Smooth muscle cell of the brain vasculature (primary cell): Measurements from ENCODE around the gene C5.
"Not testable (repeated sequence)": the region's sequence is repeated elsewhere in the genome, so short reads cannot be mapped to it uniquely, and the experiment has no call there.

Source experiments
- DNase-seq: peaks from one replicate; pipeline ENCODE4 v3.0.0-alpha.2; 2012; ENCODE audit warnings: low read depth, low spot score

The C5 gene

GRCh38 chr9:121048618-121049017 is 1.5 kb downstream of the C5 start:
- DNase-seq, result no peak

GRCh38 chr9:121048175-121048574 is 1.9 kb downstream of the C5 start:
- no peak for DNase-seq

- DNase-seq, result no peak
Measured at GRCh38 chr9:121038804-121039203, 11.3 kb downstream of the C5 start.

GRCh38 chr9:121038362-121038761 is 11.7 kb downstream of the C5 start:
- DNase-seq, result no peak

GRCh38 chr9:121035717-121036116 is 14.4 kb downstream of the C5 start:
- DNase-seq, result not testable (repeated sequence)

- no peak for DNase-seq
Measured at GRCh38 chr9:121034529-121034928, 15.5 kb downstream of the C5 start.

GRCh38 chr9:121029469-121029868 is 20.6 kb downstream of the C5 start:
- DNase-seq, result no peak

- not testable (repeated sequence) for DNase-seq
Measured at GRCh38 chr9:121028285-121028684, 21.8 kb downstream of the C5 start.

- no peak for DNase-seq
Measured at GRCh38 chr9:121026768-121027167, 23.3 kb downstream of the C5 start.

- DNase-seq, result no peak
Measured at GRCh38 chr9:121026260-121026691, 23.8 kb downstream of the C5 start.

- DNase-seq, result no peak
Measured at GRCh38 chr9:121024237-121024636, 25.8 kb downstream of the C5 start.

GRCh38 chr9:121023064-121023463 is 27.0 kb downstream of the C5 start:
- no peak for DNase-seq

GRCh38 chr9:121021301-121021700 is 28.8 kb downstream of the C5 start:
- DNase-seq, result no peak

GRCh38 chr9:121019273-121019672 is 30.8 kb downstream of the C5 start:
- DNase-seq, result no peak

GRCh38 chr9:121013911-121014310 is 36.2 kb downstream of the C5 start:
- DNase-seq, result no peak

GRCh38 chr9:121009650-121010049 is 40.4 kb downstream of the C5 start:
- DNase-seq, result no peak

GRCh38 chr9:120999317-120999716 is 50.8 kb downstream of the C5 start:
- no peak for DNase-seq

GRCh38 chr9:120998111-120998510 is 52.0 kb downstream of the C5 start:
- no peak for DNase-seq

GRCh38 chr9:120997502-120997901 is 52.6 kb downstream of the C5 start:
- DNase-seq, result no peak

- DNase-seq, result no peak
Measured at GRCh38 chr9:120996409-120996808, 53.7 kb downstream of the C5 start.

GRCh38 chr9:120989065-120989464 is 61.0 kb downstream of the C5 start:
- no peak for DNase-seq

GRCh38 chr9:120985819-120986222 is 64.3 kb downstream of the C5 start:
- peak; percentile 29 for DNase-seq

- DNase-seq, result no peak
Measured at GRCh38 chr9:120983259-120983837, 66.7 kb downstream of the C5 start.

- DNase-seq, result no peak
Measured at GRCh38 chr9:120982836-120983235, 67.2 kb downstream of the C5 start.
